Right lobe of liver (tissue), 6 donors: ENCODE data around the gene XRN1. TPM values are rescaled to one million over a fixed set of nuclear protein-coding genes. Genes with fewer than 3 reads are reported as not detected.

Experiments
- ATAC-seq, 4 donors: fragments of 200-7000 bp; cut with Tn5 transposase; one replicate each; pipeline ENCODE4 v1.9.1; 2020; ENCODE audit warnings: mild to moderate bottlenecking in 4 of 4, moderate library complexity in 4 of 4
- DNase-seq, 3 donors: peaks; one replicate each; pipeline ENCODE4 v3.0.0-alpha.2; 2020
- H3K27ac ChIP-seq, 3 donors: fragments of 200-600 bp; one replicate each; pipeline ENCODE4 v1.8.0; 2022
- H3K27me3 ChIP-seq, 2 donors: fragments of 200-600 bp; one replicate each; pipeline ENCODE4 v1.8.0; 2022
- H3K36me3 ChIP-seq, 4 donors: fragments of 200-600 bp; sonication (generic) in 1 of 4; one replicate each; pipeline versions ENCODE4 v1.5.1 to v1.8.0; 2017 to 2022; ENCODE audit warnings: control low read depth in 1 of 4
- H3K4me1 ChIP-seq, 4 donors: fragments of 200-600 bp; sonication (generic) in 1 of 4; one replicate each; pipeline versions ENCODE4 v1.5.1 to v1.8.0; 2017 to 2022; ENCODE audit warnings: control low read depth in 1 of 4
- H3K4me3 ChIP-seq, 3 donors: fragments of 200-600 bp; one replicate each; pipeline ENCODE4 v1.8.0; 2022
- H3K9me3 ChIP-seq, 4 donors: fragments of 200-600 bp; sonication (generic) in 1 of 4; one replicate each; pipeline versions ENCODE4 v1.5.1 to v1.8.0; 2017 to 2022; ENCODE audit warnings: control low read depth in 1 of 4
- POLR2A ChIP-seq: fragments of 450-650 bp; IDR thresholded peaks from one replicate; pipeline ENCODE4 v1.6.1; 2017; ENCODE audit warnings: antibody characterized with exemption, mild to moderate bottlenecking
- WGBS: methylation state at CpG from one replicate; pipeline ENCODE4 v1.1.6; 2018; ENCODE audit warnings: low coverage, low lambda C conversion rate; ENCODE audit not compliant: insufficient coverage; ENCODE audit errors: missing lambda C conversion rate; 5-methylcytosine and 5-hydroxymethylcytosine counted together
- intact Hi-C, 2 donors: fragments of 100-400 bp; cut with DNase I; formaldehyde crosslinking; loops; one replicate each; pipeline versions ENCODE4 v1.11.2 to v1.14.1; 2022
- long read RNA-seq: library from polyadenylated mRNA; unstranded; transcript quantifications from one replicate; pipeline ENCODE4 v2.0.0, GENCODE V29; 2019
- total RNA-seq, 6 experiments: library from RNA; depleted of rRNA in 2 of 6; stranded (reverse); fragments of >200 nt in 2 of 6; fragmentation: NEBNext Ultra II Directional in 3 of 6; extraction: Animal tissue kit (Norgen Biotek cat#: 25700) in 3 of 6; gene quantifications; one replicate each; pipeline versions ENCODE4 v1.1.0 to v1.2.4, GENCODE V29; 2016 to 2023
- TF ChIP-seq, protein P1 (sequence below), 4 donors: fragments of 200-600 bp in 3 of 4; fragments of 450-650 bp in 1 of 4; IDR thresholded peaks; one replicate each; pipeline versions ENCODE4 v1.5.1 to v1.8.0; 2016 to 2022; ENCODE audit warnings: antibody characterized with exemption in 4 of 4, mild to moderate bottlenecking in 2 of 4
- donor health status: DM: no; HTN: yes; CAD: no.
- donor health status: DM: no; HTN: no; CAD: no.
- donor health status: DM: no; HTN: no; CAD: no.
- donor health status: DM: no; HTN: yes; CAD: no.
- donor health status: DM: no; HTN: yes; CAD: no.

Gene XRN1
- total RNA-seq, result 10 to 100 TPM; 21.4 to 30.8 (median 24.8) TPM
- long read RNA-seq, partial matches to known transcripts, result 4 of 4 reads
- long read RNA-seq, other reads (novel, unspliced or antisense), result 0 of 4 reads

GRCh38 chr3:142447852-142448823 lies at the start of gene XRN1:
TSS of gene XRN1 (minus strand) at chr3:142448037. CDS start at chr3:142447944, 93 bp downstream.
- intact Hi-C loops, result no loop called here
- TF ChIP-seq, protein P1, sequence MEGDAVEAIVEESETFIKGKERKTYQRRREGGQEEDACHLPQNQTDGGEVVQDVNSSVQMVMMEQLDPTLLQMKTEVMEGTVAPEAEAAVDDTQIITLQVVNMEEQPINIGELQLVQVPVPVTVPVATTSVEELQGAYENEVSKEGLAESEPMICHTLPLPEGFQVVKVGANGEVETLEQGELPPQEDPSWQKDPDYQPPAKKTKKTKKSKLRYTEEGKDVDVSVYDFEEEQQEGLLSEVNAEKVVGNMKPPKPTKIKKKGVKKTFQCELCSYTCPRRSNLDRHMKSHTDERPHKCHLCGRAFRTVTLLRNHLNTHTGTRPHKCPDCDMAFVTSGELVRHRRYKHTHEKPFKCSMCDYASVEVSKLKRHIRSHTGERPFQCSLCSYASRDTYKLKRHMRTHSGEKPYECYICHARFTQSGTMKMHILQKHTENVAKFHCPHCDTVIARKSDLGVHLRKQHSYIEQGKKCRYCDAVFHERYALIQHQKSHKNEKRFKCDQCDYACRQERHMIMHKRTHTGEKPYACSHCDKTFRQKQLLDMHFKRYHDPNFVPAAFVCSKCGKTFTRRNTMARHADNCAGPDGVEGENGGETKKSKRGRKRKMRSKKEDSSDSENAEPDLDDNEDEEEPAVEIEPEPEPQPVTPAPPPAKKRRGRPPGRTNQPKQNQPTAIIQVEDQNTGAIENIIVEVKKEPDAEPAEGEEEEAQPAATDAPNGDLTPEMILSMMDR (IDR thresholded peaks at IDR 0.05), result no peak
- TF ChIP-seq POLR2A, result peak; percentile 78
- WGBS, result 6% methylated on average over 34 of the region's 52 CpGs
- H3K27ac ChIP-seq, result peak within 1 kb of the TSS; percentile 98 to 100 (median 98)
- H3K36me3 ChIP-seq, result no peaks in the 10 kb centered on the region
- H3K4me1 ChIP-seq, result peaks cover 0 to 20% (median 2%) of the 10 kb centered on the region in 4 donors
- DNase-seq, result peak; percentile 97 to 98 (median 98)
- peak within 1 kb of the TSS; percentile 80 to 88 (median 82) for H3K4me3 ChIP-seq
- no peaks in the 10 kb centered on the region for H3K27me3 ChIP-seq
- no peaks in the 10 kb centered on the region for H3K9me3 ChIP-seq
- ATAC-seq, result peak; percentile 95 to 99 (median 98)

DNA sequence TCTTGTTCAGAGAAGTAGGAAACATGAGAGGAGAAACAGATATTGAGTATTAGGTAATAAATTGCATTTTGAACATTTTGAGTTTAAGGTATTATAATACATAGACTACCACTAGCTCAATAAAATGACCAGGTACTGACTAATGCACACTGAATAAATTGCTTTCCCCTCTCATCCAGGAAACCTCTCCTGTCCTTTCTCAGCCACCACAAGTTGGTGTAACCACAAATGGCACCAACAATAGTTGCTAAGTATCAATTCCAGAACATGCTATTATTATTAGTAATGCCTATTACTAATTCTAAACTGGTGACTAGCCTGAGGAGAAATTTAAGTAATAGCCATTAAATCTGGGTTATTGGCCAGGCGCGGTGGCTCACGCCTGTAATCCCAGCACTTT lies 47.3 kb upstream of the XRN1 start:
- intact Hi-C loops, result no loop called here
- Histone ChIP-seq H3K9me3 (no peaks in the 10 kb centered on the region), H3K4me3 (no peak overlapping the region), H3K36me3 (peaks cover 0 to 12% (median 5%) of the 10 kb centered on the region in 4 donors), H3K27ac (no peak overlapping the region), H3K27me3 (no peaks in the 10 kb centered on the region), H3K4me1 (no peaks in the 10 kb centered on the region)
- 95% methylated on average over 3 of the region's 3 CpGs for WGBS
- TF ChIP-seq POLR2A, result no peak
- TF ChIP-seq, protein P1 (IDR thresholded peaks at IDR 0.05), result no peak
- ATAC-seq (no peak), DNase-seq (no peak)

DNA sequence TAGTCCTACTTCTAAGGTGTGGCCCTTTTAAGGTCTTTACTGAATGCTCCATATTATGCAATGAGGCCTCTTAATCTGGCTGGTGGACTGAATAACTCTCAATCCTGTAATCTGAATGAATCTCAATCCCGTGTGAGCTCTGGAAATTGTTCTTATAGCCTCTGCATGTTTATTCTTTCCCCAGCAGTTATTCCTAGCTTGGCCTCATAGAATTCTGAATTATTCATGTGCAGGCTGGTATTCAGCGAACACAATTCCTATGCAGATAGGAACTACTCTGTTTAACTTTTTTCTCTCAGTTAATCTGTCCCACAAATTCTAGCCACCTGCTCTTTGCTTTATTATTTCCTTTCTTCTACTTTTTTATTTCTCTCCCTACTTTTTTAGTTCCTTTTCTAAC lies 44.3 kb upstream of the XRN1 start:
- Histone ChIP-seq H3K27me3 (no peaks in the 10 kb centered on the region), H3K9me3 (no peaks in the 10 kb centered on the region), H3K36me3 (peaks cover 0 to 12% (median 8%) of the 10 kb centered on the region in 4 donors), H3K27ac (no peak overlapping the region), H3K4me1 (no peaks in the 10 kb centered on the region), H3K4me3 (no peak overlapping the region)
- DNase-seq (no peak), ATAC-seq (no peak)
- no peak for TF ChIP-seq POLR2A
- TF ChIP-seq, protein P1 (IDR thresholded peaks at IDR 0.05), result no peak
- WGBS, result 88% methylated on average over 2 of the region's 2 CpGs
- intact Hi-C loops, result no loop called here

GRCh38 chr3:142489572-142490323 lies 41.9 kb upstream of the XRN1 start:
- H3K36me3 ChIP-seq, result peaks cover 0 to 11% (median 9%) of the 10 kb centered on the region in 4 donors
- no peaks in the 10 kb centered on the region for H3K27me3 ChIP-seq
- intact Hi-C loops, result no loop called here
- H3K4me1 ChIP-seq, result no peaks in the 10 kb centered on the region
- DNase-seq (no peak), ATAC-seq (peak in 2 of 4 donors; percentile 51 to 67)
- no peak overlapping the region for H3K4me3 ChIP-seq
- H3K9me3 ChIP-seq, result no peaks in the 10 kb centered on the region
- TF ChIP-seq POLR2A, result no peak
- TF ChIP-seq, protein P1 (IDR thresholded peaks at IDR 0.05), result no peak
- WGBS, result 88% methylated on average over 5 of the region's 5 CpGs
- no peak overlapping the region for H3K27ac ChIP-seq
